HG02943 (cell line): ENCODE data around the gene PCNX2.

Experiments
- ATAC-seq: cut with Tn5 transposase; IDR thresholded peaks from one replicate; pipeline ENCODE4 v1.9.1; 2021; ENCODE audit warnings: mild to moderate bottlenecking, low read depth, moderate library complexity; ENCODE audit not compliant: unreplicated experiment

The PCNX2 gene

DNA sequence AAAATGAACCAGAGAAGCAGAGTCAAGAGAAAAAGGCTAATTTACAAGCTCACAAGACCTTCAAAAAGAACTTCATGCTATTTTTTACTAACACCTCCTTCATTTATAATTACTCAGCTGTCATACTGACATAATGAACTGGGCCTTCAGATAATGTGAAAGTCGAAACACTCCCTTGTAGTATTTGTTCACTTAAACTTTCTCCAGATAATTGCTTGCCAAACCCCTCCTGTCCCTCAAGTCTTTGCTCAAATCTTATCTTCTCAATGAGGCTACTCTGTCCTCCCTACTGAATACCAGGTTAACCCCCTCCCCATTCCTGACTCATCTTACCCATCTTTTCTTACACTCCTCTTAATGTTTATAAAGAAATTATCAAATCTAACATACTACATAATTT, 20.9 kb upstream of the PCNX2 start:
- no peak for ATAC-seq

DNA sequence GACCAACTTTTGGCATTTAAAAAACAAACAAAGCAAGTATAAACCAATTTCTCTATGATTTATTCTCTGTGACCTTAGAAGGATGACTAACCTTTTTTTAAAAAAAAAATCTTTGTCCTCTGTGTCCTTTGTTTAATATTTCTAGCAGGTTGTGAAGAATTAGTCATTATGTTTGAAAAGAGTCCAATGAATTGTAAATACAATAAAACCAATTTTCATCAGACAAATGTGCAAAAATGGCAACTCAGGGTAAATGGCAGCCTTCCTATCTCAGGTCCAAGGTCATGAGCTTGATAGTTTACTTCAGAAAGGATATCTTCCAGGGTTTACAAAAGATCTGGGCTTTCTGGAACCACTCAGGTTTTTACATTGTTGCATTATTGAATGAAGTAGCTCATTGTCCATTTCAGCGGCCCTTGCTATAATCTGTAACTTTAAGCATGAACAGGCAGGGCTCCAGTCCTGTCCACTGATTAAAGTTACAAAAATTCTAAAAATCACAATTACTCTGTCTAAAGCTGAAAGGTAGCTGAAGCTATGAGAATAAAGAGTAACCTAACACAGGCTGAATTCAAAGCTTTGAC, 20.3 kb upstream of the PCNX2 start:
- no peak for ATAC-seq

GRCh38 chr1:233313434-233314155, 18.1 kb upstream of the PCNX2 start:
- ATAC-seq, result no peak

DNA sequence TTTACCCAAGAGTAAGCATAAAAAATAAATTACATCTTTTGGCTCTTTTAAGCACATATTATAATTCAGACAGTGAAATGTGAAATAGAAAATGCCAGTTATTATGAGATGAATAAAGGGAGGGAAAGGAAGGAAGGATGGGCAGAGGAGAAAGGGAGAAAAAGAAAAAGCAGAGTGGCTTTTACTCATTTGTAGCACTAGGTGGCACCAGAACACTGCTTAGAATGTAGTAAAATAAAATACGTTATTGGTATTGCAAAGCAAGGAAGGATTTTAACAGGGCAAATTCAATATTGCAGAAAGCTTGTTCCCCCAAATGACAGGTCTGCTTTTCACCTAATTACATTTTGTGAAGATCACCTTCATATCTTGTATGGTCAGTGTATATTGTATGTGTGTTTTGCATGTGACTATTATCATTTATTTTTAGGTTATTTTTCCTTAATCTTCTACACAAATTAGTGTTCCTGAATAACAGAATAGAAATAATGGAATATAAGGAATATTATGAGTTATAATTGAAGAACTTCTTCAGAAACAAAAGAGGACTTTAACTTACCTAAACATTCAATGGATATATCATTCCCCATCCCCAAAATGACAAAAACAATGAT, 9.1 kb upstream of the PCNX2 start:
- ATAC-seq, result no peak

DNA sequence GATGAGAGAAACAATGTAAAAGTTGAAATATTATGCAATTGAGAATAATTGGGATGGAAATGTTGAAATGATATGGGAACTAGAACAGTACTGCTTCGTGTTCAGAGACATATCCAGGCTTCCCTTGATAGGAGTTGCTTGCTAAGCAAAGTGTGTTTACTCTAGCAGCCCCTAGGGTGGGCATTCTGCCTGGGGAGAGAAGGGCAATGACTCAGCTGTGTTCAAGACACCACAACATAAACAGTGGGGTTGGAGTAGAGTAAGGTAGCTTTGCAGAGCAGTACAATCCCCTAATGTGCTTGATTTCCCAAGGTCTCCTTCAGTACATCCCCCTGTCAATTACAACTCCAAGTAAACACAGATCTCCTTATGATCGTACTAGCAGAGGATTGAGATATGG, 4.8 kb upstream of the PCNX2 start:
- ATAC-seq, result no peak

DNA sequence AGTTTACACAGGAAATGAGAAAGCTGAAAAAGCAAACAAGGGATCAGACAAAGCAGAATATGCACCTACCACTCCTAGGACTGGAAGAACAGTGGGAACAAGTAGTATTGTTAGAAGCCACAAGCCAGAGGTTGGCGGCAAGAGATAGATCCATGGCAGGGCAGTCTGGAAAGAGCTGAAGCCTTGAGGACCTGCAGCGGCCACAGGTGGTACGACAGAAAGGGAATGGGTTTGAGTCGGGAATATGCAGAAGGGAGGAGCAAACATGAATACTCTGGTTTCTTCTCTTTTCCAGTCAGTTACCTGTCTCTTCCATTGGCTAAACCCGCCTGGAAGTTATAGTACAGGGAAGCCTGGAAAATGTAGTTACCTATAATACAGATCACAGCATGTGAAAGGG, 3.9 kb upstream of the PCNX2 start:
- no peak for ATAC-seq

DNA sequence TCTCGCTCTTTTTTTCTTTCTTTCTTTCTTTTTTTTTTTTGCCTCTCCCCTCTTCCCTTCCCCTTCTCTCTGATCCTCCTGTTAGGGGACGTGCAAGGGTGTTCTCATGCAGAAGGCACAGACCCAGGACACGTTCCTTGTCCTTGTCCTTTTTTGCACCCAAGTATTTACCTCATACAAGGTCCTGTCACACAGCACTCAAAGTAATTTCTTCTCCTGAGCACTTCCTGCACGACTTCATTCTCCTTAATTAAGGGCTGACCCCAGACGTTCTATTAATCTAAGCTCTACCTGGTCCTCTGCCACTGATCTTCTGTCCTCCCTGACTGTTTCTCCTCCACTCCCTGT, 424 bp upstream of the PCNX2 start:
- no peak for ATAC-seq

DNA sequence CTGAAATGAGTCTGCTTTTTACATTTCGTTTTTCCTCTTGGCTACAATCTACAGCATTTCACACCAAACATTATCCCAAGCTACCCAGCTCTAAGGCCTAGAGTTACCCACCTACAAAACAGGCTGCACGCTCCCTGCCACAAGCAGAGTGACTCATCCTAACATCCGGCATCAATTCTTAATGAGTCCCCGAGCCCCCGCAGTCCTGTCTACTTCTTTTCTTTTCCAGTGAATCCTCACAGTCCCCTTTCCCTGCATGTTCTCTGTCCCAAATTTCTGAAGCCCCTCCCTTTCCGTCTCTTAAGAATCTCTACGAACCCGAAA, 650 bp downstream of the PCNX2 start:
- peak; percentile 31 for ATAC-seq

- no peak for ATAC-seq
Observed at GRCh38 chr1:233293556-233294446, 1.7 kb downstream of the PCNX2 start.

DNA sequence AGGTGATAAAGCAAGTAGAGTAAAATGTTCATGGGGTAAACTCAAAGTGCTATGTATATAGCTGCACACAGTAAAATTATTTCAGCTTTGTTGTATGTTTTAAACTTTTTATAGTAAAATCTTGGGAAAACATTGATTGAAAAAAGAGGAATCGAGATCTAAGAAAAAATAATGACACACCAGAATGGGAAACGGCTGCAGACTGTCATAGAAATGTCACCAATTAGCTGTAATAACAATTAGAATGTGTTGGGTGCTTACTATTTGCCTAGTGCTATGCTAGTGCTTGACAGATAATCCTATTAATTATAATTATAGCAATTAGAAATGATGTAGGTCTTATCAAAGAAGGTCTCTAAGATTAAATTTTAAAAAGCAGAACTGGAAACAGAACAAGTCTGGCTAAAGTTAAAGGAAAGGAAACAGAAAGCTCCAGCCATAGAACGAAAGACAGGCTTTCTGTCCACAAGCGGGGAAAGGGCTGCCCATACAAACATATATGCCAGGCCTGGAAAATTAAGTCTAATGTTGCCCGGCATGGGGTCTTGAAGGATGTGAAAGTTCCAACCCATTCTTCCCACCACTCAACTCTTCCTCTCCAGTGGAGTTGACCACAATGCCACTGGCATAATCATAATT, 5.0 kb downstream of the PCNX2 start:
- ATAC-seq, result no peak

DNA sequence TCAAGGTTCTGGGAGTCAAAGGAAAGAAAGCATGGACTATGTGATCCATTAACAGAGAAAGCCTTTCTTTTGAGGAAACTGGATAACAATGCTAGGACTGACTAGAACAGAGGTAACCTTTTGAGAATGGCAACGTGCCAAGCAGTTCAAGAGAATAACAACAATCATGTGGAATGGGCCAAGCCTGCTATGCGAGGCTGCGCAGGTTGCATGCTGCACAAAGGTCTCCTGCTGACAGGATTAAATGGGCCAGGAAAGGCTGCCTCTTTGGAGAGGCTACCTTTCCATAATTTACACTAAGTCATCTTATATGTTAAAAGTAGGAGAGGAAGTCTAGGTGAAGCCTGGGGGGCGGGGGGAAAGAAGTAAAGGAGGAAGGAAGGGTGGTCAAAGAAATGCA, 5.8 kb downstream of the PCNX2 start:
- no peak for ATAC-seq

GRCh38 chr1:233282582-233282886, 13.0 kb downstream of the PCNX2 start:
- no peak for ATAC-seq

- ATAC-seq, result peak; percentile 83
Observed at GRCh38 chr1:233281711-233282581, 13.6 kb downstream of the PCNX2 start.

DNA sequence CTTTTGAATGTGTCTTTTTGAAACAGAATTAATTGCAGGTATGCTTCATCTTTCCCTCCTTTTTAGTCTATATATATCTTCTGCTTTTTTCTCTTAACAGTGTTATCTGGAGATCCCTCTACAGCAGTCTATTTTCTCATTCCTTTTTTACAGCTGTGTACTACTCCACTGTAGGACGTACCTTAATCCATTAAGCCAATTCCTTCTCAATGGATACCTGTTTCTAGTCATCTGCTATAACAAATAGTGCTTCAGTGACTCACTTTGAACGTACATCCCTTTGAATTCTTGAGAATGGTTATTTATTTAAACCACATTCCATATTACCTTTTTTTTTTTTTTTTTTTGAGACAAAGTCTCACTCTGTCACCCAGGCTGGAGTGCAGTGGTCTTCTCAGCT, 15.6 kb downstream of the PCNX2 start:
- no peak for ATAC-seq

DNA sequence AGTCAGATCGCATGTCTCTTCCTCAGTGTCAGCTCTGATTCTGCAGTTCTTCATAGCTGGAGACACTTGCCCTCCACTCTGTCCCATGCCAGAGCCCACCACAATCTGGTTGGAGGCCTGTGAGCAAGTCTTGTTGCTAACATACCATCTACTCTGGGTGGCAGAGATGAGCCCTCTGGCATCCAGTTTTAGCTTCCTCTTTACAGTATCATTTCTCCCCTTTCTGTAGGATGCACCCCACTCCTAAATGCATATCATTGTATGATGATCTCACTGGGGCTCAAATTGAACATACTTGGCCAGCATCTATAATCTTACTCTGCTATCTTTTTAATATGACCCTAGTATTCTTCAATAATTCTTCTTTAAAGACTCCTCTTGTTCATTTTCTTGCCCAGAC, 16.9 kb downstream of the PCNX2 start:
- no peak for ATAC-seq

- ATAC-seq, result no peak
Observed at GRCh38 chr1:233277637-233278606, 17.6 kb downstream of the PCNX2 start.

DNA sequence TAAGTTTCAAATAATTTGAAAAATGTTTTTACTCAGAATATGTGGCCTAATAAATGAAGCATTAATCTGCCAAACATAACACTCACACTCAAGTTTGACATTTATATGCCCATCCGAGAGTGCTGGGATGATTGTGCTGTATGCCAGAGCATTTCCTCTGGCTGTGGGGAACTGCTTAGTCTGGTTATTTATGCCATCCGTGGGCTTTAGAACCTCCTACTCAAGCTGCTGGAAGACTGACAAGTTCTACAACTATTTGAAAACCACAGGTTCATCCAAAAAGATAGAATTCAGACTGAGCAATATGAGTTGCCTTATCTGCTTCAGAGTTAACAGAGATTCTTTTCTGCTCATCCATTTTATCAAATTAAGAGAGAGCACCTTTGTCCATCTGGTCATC, 25.9 kb downstream of the PCNX2 start:
- ATAC-seq, result no peak

GRCh38 chr1:233268389-233269022, 27.0 kb downstream of the PCNX2 start:
- no peak for ATAC-seq

GRCh38 chr1:233261695-233262094, 33.8 kb downstream of the PCNX2 start:
- ATAC-seq, result no peak
